GM06990 (cell line): ENCODE data around the gene MAP3K10.

Source experiments
- DNase-seq: peaks from one replicate; pipeline ENCODE4 v3.0.0-alpha.2; 2011; ENCODE audit not compliant: insufficient read length; ENCODE audit errors: extremely low read depth
- H3K27me3 ChIP-seq: replicated peaks from 2 replicates; pipeline ENCODE4 v1.6.0; 2011; ENCODE audit warnings: low read length; ENCODE audit not compliant: control insufficient read depth, insufficient read depth
- H3K36me3 ChIP-seq: 2 replicates; pipeline ENCODE4 v1.5.1; 2011; ENCODE audit warnings: low read length; ENCODE audit not compliant: control insufficient read depth, insufficient read depth
- H3K4me3 ChIP-seq: replicated peaks from 2 replicates; pipeline ENCODE4 v1.5.1; 2011; ENCODE audit warnings: low read depth, mild to moderate bottlenecking, control low read depth, low read length
- TF ChIP-seq, protein P1 (sequence below): IDR thresholded peaks from 2 replicates; pipeline ENCODE4 v1.5.1; 2011; ENCODE audit warnings: low read length, control low read depth, mild to moderate bottlenecking, inconsistent platforms; ENCODE audit not compliant: insufficient read depth, poor library complexity, severe bottlenecking

MAP3K10 gene

DNA sequence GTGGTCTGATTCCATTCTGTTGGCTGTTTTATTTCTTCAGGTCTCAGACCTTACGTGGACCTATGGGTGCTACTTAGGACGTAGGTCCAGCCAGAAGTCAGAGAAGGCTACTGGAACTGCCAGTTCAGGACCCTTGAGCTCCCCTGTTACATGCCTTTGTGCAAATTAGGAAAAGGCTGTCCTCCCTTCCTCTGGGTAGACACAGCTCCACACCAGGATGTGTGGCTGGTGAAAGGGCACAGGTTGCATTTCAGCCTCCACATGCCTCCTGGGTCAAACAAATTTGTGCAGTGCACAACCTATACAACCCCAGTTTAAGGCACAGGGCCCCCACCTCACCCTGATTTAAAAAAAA, 43.9 kb upstream of the MAP3K10 start:
- no peak overlapping the region for H3K4me3 ChIP-seq
- H3K36me3 ChIP-seq: no peaks in the 10 kb centered on the region

GRCh38 chr19:40147693-40148347, 43.4 kb upstream of the MAP3K10 start:
- H3K27me3 ChIP-seq: no peaks in the 10 kb centered on the region
- DNase-seq: no peak
- TF ChIP-seq, protein P1, sequence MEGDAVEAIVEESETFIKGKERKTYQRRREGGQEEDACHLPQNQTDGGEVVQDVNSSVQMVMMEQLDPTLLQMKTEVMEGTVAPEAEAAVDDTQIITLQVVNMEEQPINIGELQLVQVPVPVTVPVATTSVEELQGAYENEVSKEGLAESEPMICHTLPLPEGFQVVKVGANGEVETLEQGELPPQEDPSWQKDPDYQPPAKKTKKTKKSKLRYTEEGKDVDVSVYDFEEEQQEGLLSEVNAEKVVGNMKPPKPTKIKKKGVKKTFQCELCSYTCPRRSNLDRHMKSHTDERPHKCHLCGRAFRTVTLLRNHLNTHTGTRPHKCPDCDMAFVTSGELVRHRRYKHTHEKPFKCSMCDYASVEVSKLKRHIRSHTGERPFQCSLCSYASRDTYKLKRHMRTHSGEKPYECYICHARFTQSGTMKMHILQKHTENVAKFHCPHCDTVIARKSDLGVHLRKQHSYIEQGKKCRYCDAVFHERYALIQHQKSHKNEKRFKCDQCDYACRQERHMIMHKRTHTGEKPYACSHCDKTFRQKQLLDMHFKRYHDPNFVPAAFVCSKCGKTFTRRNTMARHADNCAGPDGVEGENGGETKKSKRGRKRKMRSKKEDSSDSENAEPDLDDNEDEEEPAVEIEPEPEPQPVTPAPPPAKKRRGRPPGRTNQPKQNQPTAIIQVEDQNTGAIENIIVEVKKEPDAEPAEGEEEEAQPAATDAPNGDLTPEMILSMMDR: no peak
- H3K36me3 ChIP-seq: no peaks in the 10 kb centered on the region
- H3K4me3 ChIP-seq: no peak overlapping the region

More for the DNA sequence above, 43.9 kb upstream of the MAP3K10 start:
- TF ChIP-seq, protein P1: no peak
- no peaks in the 10 kb centered on the region for H3K27me3 ChIP-seq
- DNase-seq: no peak

DNA sequence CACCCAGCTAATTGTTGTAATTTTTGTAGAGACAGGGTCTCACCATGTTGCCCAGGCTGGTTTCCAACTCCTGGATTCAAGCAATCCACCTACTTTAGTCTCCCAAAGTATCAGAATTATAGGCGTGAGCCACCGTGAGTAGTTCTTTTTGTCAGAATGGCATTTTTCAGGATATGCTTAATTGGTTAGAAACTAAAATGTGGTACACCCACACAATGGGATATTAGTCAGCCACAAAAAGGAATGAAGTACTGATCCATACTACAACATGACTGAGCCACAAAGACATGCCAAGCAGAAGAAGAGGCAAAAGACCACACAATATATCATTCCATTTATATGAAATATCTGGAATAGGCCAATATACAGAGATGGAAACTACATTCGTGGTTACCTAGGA, 41.7 kb upstream of the MAP3K10 start:
- TF ChIP-seq, protein P1: no peak
- DNase-seq: no peak
- Histone ChIP-seq H3K27me3 (no peaks in the 10 kb centered on the region), H3K36me3 (no peaks in the 10 kb centered on the region), H3K4me3 (no peak overlapping the region)

- TF ChIP-seq, protein P1: no peak
- DNase-seq: no peak
Observed at GRCh38 chr19:40150170-40150569, 41.1 kb upstream of the MAP3K10 start.

DNA sequence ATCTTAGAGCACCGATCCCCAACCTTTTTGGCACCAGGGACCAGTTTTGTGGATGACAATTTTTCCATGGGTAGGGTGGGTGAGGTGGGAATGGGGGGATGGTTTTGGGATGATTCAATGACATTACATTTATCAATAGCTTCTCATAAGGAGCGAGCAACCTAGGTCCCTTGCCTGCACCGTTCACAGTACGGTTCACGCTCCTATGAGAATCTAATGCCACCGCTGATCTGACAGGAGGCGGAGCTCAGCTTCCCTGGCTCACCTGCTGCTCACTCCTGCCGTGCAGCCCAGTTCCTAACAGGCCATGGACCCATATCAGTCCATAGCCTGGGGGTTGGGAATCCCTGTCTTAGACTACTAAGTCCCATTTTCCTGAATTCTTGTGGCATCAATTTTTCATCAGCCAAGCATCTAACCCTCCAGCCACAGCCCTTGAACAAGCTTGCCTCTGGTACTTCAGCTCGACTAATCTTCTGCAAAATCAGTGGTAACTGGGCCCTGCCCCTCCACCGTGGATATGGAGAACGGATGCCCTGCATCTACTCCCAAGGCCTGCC, 37.0 kb upstream of the MAP3K10 start:
- Histone ChIP-seq H3K4me3 (no peak overlapping the region), H3K27me3 (no peaks in the 10 kb centered on the region), H3K36me3 (no peaks in the 10 kb centered on the region)
- TF ChIP-seq, protein P1: no peak
- no peak for DNase-seq

More at GRCh38 chr19:40150170-40150569, 41.1 kb upstream of the MAP3K10 start:
- no peaks in the 10 kb centered on the region for H3K36me3 ChIP-seq
- no peaks in the 10 kb centered on the region for H3K27me3 ChIP-seq
- no peak overlapping the region for H3K4me3 ChIP-seq
